HG03139 (cell line): Measurements from ENCODE around the gene SPAG8.

Experiments used
- ATAC-seq: cut with Tn5 transposase; IDR thresholded peaks from one replicate; pipeline ENCODE4 v1.9.1; 2021; ENCODE audit not compliant: unreplicated experiment

The SPAG8 gene

GRCh38 chr9:35812025-35812602 lies at the start of gene SPAG8:
Gene SPAG8 (minus strand): TSS chr9:35812262. CDS start chr9:35812147, 115 bp downstream.
- peak; percentile 54 for ATAC-seq

- ATAC-seq, result no peak
These were observed 49.3 kb upstream of the SPAG8 start for GRCh38 chr9:35861161-35861897.

- no peak for ATAC-seq
These were observed 47.9 kb upstream of the SPAG8 start for GRCh38 chr9:35859990-35860339.

- ATAC-seq, result no peak
These were observed 47.4 kb upstream of the SPAG8 start for GRCh38 chr9:35859310-35859989.

- ATAC-seq, result no peak
These were observed 46.4 kb upstream of the SPAG8 start for GRCh38 chr9:35858458-35858857.

GRCh38 chr9:35856882-35857281 lies 44.8 kb upstream of the SPAG8 start:
- ATAC-seq, result no peak

- ATAC-seq, result no peak
These were observed 44.1 kb upstream of the SPAG8 start for GRCh38 chr9:35856206-35856605.

- no peak for ATAC-seq
These were observed 42.2 kb upstream of the SPAG8 start for GRCh38 chr9:35854091-35854762.

GRCh38 chr9:35852876-35853865 lies 41.1 kb upstream of the SPAG8 start:
- no peak for ATAC-seq

- ATAC-seq, result no peak
These were observed 40.3 kb upstream of the SPAG8 start for GRCh38 chr9:35852267-35852815.

GRCh38 chr9:35847792-35848572 lies 35.9 kb upstream of the SPAG8 start:
- ATAC-seq, result peak; percentile 70

- no peak for ATAC-seq
These were observed 34.0 kb upstream of the SPAG8 start for GRCh38 chr9:35845824-35846771.

GRCh38 chr9:35844628-35845270 lies 32.7 kb upstream of the SPAG8 start:
- ATAC-seq, result no peak

GRCh38 chr9:35842795-35843194 lies 30.7 kb upstream of the SPAG8 start:
- no peak for ATAC-seq

GRCh38 chr9:35842020-35842745 lies 30.1 kb upstream of the SPAG8 start:
- ATAC-seq, result no peak

GRCh38 chr9:35841645-35841900 lies 29.5 kb upstream of the SPAG8 start:
- ATAC-seq, result no peak

- ATAC-seq, result no peak
These were observed 29.0 kb upstream of the SPAG8 start for GRCh38 chr9:35840881-35841644.
